ENCODE results near the gene PRKCQ.

The PRKCQ gene

DNA sequence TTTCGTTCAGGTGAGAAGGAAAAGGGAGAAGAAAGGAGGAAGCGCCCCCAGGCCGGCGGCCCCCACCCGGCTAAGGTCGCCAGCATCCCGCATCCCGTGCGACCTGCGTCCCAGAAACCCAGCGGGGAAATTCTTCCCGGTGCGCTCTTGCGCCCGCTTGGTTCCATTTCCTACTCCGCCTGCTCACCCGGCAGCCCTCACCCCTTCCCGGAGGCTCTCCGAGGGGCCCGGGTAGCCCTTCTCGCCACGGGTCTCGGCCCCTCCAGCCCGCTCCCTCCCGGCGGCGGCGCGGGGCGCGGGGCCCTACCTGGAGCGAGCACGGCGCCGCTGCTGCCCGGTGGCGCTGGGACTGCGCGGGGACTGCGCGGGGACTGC lies at the start of gene PRKCQ:
Gene PRKCQ (minus strand): TSS at position 373 of the 375 bp plus-strand sequence. CDS start 65,141 bp downstream, outside the sequence.
- peak; percentile 57 for DNase-seq

DNA sequence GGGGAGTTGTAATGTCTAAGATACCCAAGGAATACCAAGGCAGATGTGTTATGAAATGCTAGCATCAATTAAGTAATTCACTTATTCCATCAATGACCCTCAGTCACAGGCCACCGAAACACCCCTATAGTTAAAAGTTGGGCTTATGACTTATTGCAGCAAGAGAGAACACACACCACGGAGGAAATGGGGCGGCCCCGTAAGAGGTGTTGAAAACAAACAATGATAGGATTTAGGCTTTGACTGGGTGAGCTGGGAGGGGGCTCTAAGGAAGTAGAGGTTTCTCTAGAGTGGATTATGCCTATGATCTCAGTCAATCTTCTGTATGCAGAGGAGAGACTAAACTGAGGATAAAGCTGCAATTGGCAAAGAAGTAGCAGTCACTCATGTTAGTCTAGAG lies 45.4 kb upstream of the PRKCQ start:
- DNase-seq = peak; percentile 70

DNA sequence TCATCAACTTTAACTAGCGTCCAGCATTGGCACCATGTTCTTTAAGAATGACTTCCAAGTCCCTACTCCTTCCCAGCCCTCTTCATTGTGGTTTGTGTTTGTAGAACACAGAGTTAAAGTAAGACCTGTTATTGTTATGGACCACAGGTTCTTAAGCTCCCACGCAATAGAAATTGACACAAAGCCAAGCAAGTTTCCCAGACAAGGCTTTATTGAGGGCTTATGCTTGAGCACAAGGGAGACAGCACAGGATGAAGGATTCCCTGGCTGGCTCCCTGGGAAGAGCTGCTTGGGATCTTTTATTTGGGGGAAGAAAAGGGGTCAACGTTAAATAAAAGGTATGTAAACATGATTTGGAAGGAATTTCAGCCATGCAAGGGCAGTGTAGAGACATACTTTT lies 44.3 kb upstream of the PRKCQ start:
- DNase-seq = peak; percentile 68

DNA sequence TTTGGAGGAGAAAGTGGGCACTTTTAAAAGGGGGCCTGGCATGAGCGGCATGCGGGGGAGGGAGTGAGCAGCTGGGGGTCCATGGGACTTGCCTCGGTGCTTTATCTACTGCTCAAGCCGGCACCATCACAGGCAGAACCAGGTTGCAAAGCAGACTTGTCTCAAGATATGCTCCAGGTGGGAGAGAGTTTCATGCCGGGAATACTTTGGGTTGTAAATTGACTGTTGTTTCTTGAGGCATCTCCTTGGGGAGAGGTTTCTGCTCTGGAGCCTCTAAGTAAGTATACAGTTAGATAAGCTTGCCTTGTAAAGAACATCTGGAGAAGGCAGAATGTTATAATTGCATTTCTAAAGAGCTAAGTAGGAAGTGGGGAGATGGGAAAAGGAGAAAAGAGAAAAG lies 42.8 kb upstream of the PRKCQ start:
- DNase-seq = no peak

DNA sequence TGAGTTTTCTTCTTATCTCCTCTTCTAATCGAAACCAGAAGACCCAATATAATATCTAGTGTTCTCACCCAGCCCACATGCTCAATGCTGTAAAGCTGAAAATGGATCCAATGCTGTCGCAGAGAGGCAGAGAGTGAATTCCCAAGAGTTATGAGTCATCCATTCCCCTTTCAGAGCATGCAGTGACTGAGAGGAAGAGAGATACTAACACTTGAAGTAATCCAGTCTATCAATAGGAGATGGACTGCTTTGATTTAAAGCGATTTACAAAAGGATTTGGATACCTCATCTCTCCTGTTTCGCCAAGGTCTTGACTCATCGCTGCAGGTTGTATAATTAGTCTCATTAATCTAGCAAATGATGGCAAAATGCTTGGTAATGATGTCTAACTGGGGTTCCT lies 41.5 kb upstream of the PRKCQ start:
- DNase-seq = peak; percentile 24

DNA sequence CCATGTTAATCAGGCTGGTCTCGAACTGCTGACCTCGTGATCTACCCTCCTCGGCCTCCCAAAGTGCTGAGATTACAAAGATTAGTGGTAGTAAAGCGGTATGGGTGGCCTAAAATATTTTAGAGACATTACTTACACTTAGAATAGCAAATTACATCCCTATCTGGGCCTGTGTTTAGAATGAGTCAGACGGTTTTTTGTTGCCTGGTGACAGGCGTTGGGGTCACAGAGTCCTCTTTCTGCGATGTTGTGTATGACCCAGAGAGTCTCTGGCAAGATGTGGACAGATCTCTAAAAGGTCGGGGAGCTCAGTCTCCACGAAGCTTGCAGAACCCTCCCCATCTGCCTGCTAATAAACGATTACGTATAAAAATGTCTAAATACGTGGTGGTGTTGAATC lies 39.6 kb upstream of the PRKCQ start:
- DNase-seq = no peak

DNA sequence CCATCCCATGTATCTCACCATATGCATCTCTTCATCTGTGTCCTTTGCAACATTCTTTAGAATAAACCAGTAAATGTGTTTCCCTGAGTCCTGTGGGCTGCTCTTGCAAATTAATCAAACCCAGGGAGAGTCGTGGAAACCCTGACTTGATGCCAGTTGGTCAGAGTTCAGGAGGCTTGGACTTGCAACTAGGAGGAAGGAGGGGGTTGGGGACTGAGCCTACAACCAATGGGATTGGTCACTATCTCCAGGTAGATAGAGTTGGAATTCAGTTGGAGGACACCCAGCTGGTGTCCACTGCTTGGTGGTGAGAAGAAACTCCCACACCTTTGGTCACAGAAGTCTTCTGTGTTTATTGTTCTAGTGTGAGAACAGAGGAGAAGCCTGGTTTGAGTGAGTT lies 38.3 kb upstream of the PRKCQ start:
- DNase-seq = no peak

DNA sequence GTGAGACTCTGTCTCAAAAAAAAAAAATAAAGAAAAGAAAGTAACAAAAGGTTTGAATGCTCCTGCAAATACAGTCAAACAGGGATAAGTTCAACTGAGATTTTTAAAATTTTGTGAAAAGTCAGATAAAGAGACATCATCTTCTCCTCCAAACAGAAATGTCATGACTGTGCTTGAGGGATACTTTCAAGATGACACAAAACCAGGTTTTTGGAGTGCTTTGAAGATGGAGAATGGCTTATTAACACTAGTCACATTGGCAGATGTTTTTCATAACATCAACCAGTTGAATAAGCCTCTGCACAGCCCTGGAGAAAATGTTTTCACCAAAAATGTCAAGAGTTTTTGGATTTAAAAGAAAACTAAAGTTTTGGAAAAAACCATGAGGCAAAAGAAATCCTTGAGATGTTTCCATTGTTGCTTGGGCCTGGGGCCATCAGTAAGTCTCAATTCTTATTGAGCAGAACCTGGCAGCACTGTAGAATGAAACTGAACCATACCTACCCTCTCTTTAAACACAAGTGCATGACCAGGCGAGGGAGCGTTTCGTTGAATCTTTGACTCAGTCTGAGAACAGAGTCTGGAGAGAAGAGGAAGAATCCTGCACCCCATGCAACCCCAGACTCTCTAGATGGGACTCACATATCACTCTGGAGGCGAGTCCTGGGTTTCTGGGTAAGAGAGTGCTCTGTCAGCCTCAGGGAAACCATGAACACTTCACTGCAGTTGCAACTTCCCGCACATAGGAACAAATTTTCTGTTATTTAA lies 37.4 kb upstream of the PRKCQ start:
- DNase-seq = no peak

DNA sequence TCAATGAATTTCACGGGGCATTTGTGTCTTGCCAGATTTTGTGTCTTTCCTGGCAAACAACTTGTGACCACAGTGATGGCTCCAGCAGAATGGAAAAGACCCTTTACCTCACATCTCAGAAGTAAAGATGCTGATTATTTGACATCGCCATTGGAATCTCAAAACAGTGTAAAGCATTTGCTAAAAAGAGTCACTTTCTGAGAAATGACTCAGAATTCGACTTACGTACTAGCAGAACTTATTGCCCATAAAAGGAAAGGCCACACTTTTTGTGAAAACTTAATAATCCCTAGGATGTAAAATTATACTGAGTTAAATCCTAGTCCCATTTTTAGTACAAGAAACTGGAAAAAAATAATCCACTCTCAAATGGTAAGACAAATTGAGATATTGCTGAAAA lies 35.9 kb upstream of the PRKCQ start:
- no peak for DNase-seq

DNA sequence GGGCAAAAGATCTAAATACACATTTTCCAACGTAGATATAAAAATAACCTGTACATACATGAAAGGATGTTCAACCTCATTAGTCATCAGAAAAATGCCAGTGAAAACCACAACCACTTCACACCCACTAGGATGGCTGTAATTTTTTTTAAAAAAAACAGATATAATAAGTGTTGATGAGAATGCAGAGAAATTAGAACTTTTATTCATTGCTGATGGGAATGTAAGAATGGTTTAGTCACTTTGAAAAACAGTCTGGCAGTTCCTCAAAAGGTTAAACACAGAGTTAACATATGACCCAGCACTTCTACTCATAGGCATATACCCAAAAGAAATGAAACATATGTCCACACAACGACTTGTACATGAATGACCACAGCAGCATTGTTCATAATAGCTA lies 32.3 kb upstream of the PRKCQ start:
- DNase-seq = no peak

DNA sequence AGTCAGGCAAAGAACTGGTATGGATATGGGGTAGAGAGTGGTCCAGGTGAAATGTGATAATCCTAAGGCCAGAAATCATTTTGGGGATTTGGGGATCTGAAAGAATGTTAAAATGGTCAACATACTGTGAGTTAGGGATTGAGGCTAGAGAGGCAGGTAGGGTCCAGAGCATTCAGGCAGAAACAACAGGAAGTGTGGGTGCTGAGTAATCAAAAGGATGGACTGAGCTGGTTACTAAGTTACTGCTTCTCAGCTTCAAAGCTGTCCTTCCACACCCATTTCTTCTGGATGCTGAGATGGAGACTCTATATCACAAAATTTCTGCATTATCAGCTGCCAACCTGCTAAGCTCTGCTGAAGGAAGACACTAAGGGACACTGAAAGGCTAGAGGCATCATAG lies 30.6 kb upstream of the PRKCQ start:
- DNase-seq = no peak

DNA sequence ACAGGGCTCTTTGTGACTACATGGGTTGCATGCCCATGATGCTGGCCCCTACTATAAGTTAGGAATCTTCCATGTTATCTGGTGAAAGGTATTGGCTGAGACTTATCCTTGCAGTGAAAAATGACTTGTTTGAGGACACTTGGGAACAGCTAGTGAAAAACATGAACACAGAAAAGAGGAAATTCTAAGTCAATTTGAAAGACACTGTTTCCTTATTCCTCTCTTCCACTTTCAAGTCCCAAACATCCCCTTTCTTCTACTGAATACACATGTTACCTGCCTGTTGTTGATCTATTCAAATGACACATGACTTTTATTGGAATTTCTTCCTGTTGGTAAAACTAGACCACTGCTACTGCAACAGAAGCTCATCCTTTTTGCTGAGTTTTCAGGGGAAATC lies 29.5 kb upstream of the PRKCQ start:
- no peak for DNase-seq

DNA sequence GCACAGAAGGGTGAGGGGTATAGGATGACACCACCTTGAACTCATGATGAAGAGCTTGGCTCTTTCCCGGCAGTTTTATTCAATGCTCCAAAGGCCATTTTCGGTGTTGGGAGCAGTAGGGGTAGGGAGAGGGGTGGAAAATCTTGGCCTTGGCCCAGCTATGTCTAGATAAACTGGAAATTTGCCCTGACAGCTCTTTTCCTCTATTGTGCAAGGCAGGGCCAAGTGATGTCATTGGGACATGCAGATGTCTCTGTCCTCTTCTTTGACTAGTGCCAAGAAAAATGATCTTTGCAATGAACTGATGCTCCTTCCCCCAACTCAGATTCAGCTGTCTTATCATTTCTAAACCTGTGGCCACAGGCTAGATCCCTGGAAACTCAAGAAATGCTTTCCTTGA lies 27.7 kb upstream of the PRKCQ start:
- DNase-seq = no peak

DNA sequence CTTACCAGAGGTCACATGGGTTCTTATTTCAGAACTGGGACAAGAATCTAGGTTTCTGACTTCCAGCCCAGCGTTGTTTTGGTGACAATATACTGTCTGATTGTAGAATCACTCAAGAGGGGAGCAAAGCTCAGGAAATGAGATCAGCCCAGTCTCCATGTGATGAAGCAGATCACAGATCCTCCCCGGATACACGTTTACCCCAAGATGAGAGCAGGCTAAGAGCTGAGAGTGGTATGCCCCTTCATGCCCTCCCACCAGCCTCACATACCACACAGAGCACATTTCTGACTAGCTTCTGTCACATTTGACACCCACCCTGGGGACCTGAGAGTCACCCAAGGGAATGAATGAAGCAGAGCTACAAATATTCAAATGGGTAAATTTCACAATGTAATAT lies 27.1 kb upstream of the PRKCQ start:
- no peak for DNase-seq

DNA sequence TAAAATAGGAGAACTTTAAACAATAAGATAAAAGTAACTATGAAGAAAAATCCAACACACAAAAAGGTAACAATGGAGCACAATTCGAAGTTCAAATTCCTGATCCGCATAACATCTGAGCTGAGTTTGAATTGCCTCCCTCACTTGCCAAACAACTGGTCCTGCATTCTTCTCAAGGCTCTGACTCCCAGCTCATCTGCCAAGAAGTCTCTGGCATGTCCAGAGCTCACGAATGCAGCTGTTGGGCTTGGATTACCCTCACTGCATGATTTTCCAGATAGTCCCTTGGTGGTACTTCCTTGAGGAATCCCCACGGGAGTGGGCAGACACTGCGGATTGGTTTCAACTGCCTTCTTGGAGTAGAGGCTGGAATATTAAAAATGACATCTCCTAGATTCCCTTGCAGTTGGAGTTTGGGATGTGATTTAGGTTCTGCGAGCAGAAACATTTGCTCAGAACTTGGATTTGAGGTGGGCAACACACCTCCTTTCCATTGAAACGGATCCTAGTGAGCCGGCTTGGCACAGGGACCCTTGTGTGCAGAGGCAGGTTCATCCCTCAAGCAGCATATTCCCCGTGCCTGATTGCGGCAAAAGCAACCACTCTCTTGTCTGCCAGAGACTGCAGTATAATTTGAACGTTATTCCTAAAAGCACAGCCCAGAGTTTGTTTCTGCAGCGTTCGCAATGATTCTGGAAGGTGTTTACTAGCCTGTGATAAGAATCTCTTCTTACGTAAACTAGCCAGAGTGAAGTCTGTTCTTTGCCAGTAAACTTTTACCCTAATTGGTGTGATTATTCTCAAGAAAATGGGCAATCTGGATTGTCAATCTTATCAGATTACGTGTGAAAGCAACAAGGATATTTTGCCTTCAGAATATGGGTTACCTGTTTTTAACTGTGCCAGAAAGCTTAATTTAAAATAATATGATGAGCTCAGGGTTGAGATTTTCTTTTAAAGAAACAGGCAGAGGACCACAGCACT lies 23.4 kb upstream of the PRKCQ start:
- DNase-seq = no peak

DNA sequence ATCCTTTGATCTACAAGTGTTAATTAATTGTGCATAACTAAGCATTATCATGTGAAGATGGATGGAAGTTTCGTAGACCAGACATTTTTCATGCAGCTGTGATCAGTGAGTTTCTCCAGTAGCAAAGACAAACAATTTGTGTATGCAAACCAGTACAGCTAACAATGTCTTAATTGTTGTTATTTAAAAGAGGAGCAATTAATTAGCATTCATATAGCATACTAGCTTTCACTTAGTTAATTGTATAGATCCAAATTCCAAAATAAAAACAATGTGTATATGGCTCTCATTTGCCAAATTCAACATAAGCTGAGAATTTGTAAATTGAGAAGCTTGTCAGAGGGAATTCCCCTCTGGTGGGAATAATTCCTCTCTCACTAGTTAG lies 22.6 kb upstream of the PRKCQ start:
- no peak for DNase-seq

DNA sequence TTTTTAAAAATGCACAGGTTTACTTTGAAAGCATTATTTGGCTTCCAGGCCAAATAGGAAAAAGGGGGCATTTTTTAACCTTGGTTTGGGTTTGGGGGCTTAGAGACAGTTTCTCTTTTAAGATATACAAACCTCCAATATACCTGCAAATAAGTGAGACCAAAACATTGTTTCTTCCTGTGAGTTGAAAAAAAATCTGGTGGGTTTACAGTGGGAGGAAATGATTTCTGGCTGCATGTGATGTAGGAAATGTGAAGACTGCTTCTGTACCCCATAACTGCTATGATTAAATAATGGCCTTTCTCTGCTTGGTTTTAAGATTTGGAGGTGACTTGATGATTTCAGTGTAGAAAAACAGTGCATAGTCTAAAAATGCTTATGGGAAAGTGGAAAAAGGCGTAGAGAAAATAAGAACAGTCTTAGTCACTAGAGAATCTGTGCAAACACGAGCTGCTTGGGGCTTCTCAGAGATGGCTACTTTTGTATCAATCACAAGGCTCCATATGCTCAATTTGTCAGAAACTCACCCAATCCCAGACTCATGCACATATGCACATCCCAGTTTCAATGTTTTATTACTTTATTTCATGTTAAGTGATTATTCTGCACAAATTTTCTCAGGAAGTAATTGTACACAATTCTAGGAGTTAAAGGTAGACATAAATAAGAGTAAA lies 22.1 kb upstream of the PRKCQ start:
- DNase-seq = no peak

DNA sequence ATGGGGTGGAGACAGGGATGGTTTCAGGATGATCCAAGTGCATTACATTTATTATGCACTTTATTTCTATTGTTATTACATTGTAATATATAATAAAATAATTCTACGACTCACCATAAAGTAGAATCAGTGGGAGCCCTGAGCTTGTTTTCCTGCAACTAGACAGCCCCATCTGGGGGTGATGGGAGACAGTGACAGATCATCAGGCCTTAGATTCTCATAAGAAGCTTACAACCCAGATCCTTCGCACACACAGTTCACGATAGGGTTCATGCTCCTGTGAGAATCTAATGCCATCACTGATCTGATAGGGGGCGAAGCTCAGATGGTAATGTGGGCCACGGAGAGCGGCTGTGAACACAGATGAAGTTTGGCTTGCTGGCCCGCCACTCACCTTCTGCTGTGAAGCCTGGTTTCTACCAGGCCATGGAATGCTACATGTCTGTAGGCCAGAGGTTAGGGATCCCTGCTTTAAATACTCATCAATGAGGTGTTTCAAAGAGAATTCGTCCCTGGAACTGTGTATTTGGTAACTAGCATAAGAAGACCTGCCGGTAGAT lies 21.2 kb upstream of the PRKCQ start:
- peak; percentile 79 for DNase-seq

DNA sequence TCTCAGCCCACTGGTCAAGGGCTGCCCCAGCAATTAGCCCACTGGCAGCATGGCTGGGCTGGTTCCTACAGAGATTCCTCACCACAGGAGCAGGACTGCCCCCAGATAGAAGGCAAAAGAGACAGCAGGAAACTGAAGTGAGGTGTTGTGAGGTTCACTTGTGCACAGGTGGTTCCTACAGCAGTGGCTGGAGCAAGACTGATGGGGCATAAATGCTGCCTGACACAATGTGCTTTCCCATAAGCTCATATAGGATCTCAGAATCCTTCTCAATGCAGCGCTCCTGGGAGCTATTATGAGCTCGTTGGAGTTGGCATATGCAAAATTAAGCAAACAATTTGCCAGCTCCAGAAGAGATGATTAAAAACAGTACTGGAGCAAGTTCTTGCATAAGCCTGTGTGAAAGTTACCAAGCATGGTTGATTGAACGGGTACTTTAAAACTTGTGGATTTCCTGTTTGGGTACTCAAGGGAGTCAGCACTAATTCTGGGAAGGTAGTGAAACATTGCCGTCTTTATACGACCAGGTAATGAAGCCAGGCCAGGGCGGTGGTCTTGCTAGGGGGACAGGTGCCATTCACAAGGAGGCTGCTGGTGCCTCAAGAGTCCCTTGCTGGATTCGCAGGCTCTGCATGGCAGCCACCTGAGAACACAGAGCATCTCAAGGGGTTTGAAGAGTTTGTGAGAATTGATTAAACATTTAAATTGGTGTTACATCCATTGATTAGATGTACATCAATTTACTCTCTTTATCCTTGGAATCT lies 20.3 kb upstream of the PRKCQ start:
- DNase-seq = no peak

DNA sequence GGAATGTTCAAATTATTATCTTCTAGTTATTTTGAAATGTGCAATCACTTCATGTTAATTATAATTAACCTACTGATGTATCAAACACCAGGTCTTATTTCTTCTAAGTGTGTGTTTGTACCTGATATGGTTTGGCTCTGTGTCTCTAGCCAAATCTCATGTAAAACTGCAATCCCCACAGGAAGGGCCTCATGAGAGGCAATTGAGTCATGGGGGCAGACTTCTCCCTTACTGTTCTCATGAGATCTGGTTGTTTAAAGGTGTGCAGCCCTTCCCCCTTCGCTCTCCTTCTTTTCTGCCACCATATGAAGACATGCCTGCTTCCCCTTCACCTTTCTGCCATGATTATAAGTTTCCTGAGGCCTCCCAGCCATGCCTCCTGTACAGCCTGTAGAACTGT lies 18.6 kb upstream of the PRKCQ start:
- DNase-seq = no peak

DNA sequence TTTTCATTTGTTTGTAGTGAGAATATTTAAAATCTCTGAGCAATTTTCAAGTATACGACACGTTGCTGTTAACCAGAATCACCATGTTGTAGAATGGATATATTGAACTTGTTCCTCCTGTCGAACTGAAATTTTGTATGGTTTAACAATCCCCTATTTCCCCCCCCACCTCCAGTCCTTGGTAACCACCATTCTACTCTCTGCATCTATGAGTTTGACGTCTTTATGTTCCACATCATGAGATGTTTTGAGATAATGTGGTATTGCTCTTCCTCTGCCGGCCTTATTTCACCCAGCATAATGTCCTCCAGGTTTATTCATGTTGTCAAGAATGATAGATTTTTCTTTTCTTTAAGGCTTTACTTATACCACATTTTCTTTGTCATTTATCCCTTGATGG lies 17.4 kb upstream of the PRKCQ start:
- no peak for DNase-seq

DNA sequence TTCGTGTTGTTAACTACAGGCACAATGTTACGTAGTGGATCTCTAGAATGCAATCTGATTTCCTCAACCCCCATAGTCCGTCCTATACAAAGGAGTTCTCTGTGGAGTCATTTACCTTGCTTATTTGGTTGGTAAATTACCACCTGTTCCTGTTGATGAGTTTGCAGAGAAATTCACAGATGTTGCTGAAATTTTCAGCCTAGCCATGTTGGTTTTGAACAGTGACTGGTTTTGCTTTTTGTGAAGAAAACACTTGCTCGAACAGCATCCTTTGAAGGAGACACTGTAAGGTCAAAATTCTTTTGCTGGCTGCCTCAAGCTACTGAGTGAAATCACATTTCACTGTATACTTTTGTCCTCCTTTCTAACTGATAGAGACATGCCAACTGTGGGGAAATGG lies 15.4 kb upstream of the PRKCQ start:
- DNase-seq = no peak

Measured in NCI-H82 (cell line).